ENCODE measurements around the gene UPK3B. TPM values are rescaled to one million over a fixed set of nuclear protein-coding genes. Genes with fewer than 3 reads are reported as not detected.
"Not testable (repeated sequence)": the region's sequence is repeated elsewhere in the genome, so short reads cannot be mapped to it uniquely, and the experiment has no call there.

The UPK3B gene
- total RNA-seq, 1 donor from 2014 or later, result 1.2 TPM

- Mint-ChIP-seq H3K4me1 (ENCODE audit: low read depth) (peaks cover 27% of the 10 kb centered on the region), H3K36me3 (ENCODE audit: low read depth) (peaks cover 54% of the 10 kb centered on the region)
- H3K27me3 Mint-ChIP-seq (ENCODE audit: low read depth); intact Hi-C loops (cut with micrococcal nuclease); H3K9me3 Mint-ChIP-seq; H3K4me3 Mint-ChIP-seq (ENCODE audit: low read depth); H3K27ac Mint-ChIP-seq; DNase-seq (ENCODE audit: low spot score): not testable (repeated sequence)
Measured at GRCh38 chr7:76559685-76560084, 49.3 kb downstream of the UPK3B start.

- peaks cover 52% of the 10 kb centered on the region for H3K36me3 Mint-ChIP-seq (ENCODE audit: low read depth)
- H3K9me3 Mint-ChIP-seq; H3K27me3 Mint-ChIP-seq (ENCODE audit: low read depth); DNase-seq (ENCODE audit: low spot score); intact Hi-C loops (cut with micrococcal nuclease); H3K4me3 Mint-ChIP-seq (ENCODE audit: low read depth); H3K27ac Mint-ChIP-seq: not testable (repeated sequence)
- peaks cover 25% of the 10 kb centered on the region for H3K4me1 Mint-ChIP-seq (ENCODE audit: low read depth)
Measured at GRCh38 chr7:76560157-76560556, 49.8 kb downstream of the UPK3B start.

GRCh38 chr7:76561342-76561741 is 51.0 kb downstream of the UPK3B start:
- H3K36me3 Mint-ChIP-seq (ENCODE audit: low read depth), result peaks cover 52% of the 10 kb centered on the region
- H3K27me3 Mint-ChIP-seq (ENCODE audit: low read depth); H3K9me3 Mint-ChIP-seq; H3K4me3 Mint-ChIP-seq (ENCODE audit: low read depth); H3K27ac Mint-ChIP-seq; DNase-seq (ENCODE audit: low spot score); intact Hi-C loops (cut with micrococcal nuclease): not testable (repeated sequence)
- H3K4me1 Mint-ChIP-seq (ENCODE audit: low read depth), result peaks cover 23% of the 10 kb centered on the region

GRCh38 chr7:76565001-76565400 is 54.6 kb downstream of the UPK3B start:
- Mint-ChIP-seq H3K4me1 (ENCODE audit: low read depth) (peaks cover 15% of the 10 kb centered on the region), H3K36me3 (ENCODE audit: low read depth) (peaks cover 40% of the 10 kb centered on the region)
- H3K27me3 Mint-ChIP-seq (ENCODE audit: low read depth); H3K4me3 Mint-ChIP-seq (ENCODE audit: low read depth); H3K9me3 Mint-ChIP-seq; H3K27ac Mint-ChIP-seq; DNase-seq (ENCODE audit: low spot score); intact Hi-C loops (cut with micrococcal nuclease): not testable (repeated sequence)

Other genes with a start within 250 kb of the UPK3B start
- 116 and 131 TPM in 2 replicates for gene HSPB1, start 207.9 kb upstream of the UPK3B start, total RNA-seq
- gene YWHAG, start 151.6 kb upstream of the UPK3B start, total RNA-seq, result 184 and 189 TPM in 2 replicates
- 0.71 and 0.78 TPM in 2 replicates for gene SSC4D, start 100.9 kb upstream of the UPK3B start, total RNA-seq
- gene ZP3, start 85.6 kb upstream of the UPK3B start, total RNA-seq, result 8.2 and 10.5 TPM in 2 replicates
- gene DTX2, start 48.8 kb upstream of the UPK3B start, total RNA-seq, result 24.7 and 26.3 TPM in 2 replicates
- 0.14 and 0.30 TPM in 2 replicates for gene SPDYE16, start 32.7 kb downstream of the UPK3B start, total RNA-seq
- 8.2 and 9.0 TPM in 2 replicates for gene POMZP3, start 116.7 kb downstream of the UPK3B start, total RNA-seq

Data from activated T-helper 2 cell treated with anti-CD3 and anti-CD28 coated beads, Interferon-gamma antibody, Interleukin-2, Interleukin-4, amounts not matched to agents 10 μg/mL and 5 μg/mL and 100 μg/mL, durations not matched to agents 14 hours and 24 hours and 36 hours (primary cell).